GM21786 (cell line): ENCODE measurements around the gene CDK11A.
"Not testable (repeated sequence)": the region's sequence is repeated elsewhere in the genome, so short reads cannot be mapped to it uniquely, and the experiment has no call there.

ENCODE experiments used
- ATAC-seq: cut with Tn5 transposase; IDR thresholded peaks from one replicate; pipeline ENCODE4 v1.9.1; 2021; ENCODE audit not compliant: unreplicated experiment

The CDK11A gene

GRCh38 chr1:1754051-1754815, 30.1 kb upstream of the CDK11A start:
- no peak for ATAC-seq

DNA sequence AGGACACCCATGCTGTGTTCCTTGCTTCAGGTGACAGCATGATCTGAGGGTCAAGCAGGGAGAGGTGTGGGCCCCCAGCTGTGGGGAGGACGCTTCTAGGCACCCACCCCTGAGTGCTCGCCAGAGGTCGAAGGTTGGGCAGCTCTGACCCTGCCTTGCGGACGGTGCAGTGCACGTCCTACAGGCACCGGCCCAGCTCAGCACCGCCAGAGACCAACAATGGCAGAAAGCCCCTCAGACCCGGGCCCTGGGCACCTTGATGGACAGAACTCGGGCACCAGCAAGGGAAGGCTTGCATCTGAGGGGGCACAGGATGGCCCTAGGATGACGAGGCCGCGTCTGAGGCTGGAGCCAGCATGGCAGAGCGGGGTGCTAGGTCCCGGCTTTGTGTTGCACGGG, 29.4 kb upstream of the CDK11A start:
- ATAC-seq, result no peak

DNA sequence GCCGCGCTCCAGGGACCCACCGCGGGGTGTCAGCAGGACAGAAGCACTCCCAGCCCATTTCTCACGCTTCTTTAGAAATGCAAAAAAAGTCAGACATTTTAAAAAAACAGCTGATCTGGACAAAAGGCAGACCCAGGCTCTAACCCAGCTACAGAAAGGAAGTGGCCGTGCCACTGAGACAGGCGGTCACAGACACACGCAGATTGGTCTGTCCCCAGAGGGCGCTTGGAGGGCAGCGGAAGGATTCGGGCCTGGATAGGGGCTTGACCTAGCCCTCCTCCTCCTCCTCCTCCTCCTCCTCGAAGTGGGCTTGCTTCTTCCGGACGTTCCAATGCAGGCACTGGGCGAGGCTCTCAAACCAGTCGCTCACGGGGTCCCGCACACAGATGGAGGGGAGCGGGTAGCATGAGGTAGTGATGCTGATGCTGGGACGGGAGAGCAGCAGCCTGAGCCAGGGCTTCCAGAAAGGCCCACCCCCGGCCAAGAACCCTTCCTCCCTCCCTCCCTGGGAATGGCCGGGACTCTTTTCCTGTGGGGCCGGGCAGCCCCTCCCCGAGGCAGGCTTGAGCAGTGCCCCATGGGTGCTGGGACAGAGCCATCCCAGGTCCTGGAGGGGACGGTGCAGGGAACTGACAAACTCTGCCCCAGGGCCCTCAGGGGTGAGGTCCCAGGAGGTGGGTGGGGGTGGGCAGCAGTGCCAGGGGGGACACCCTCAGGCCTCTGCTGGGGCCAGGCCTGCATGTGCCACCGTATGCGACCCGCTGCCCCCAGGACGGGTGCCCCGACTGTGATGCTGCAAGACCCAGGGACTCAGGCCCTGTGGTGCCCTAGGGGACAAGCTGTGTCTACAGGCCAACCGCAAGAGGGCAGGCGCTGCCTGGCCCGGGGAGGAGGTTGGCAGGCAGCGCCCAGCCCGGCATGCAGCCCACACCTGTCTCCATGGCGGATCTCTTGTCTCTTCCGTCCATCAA, 28.8 kb upstream of the CDK11A start:
- ATAC-seq, result no peak

- no peak for ATAC-seq
Measured at GRCh38 chr1:1752190-1752589, 28.0 kb upstream of the CDK11A start.

DNA sequence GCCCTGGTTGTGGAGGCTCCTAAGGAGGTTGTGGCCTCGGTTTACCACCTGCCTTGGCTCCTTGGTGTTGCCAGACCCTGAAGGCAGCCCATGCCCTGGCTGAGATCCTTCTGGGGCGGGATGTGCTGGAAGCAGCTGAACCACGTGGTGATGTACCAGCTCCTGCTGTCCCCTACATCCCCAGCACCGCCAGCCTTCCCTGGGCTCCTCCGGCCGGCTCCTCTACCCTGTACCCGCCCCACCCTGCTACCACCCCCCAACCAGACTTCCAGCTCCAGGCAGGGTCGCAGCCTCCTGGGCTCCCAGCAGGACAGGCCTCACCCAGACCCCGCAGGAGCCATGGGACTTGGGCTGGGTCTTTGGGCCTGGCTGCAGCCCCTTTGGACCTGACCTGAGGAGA, 25.8 kb upstream of the CDK11A start:
- ATAC-seq, result not testable (repeated sequence)

DNA sequence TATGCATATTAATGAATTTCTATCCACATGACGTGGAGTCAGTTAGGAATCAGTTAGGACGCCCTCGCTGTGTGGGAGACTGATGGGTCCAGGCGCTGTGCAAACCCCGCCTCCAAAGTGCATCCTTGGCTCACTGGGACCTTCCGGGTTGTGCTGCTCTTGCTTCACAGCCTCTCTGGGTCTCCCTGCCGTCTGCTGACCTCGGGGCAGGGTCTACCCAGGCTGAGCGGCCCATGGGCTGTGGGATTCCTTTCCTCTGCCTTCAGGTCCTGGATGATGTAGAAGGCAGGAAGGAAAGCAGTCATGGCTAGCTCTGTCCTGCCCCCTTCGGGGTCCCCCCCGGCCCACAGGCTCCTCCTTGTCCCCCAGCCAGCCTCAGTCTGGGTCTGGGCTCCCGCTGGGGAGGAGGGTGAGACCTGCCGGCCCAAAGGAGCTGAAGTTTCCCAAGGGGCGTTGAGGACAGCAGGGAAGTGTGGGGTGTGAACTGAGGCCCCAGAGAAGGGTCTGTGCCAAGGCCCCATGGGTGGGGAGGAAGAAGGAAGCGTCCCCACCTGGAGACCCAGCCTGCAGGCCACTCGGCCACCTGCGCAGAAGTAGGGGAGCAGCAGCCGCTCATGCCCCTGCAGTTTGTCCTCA, 24.6 kb upstream of the CDK11A start:
- no peak for ATAC-seq

GRCh38 chr1:1746566-1746909, 22.4 kb upstream of the CDK11A start:
- ATAC-seq, result peak; percentile 81

DNA sequence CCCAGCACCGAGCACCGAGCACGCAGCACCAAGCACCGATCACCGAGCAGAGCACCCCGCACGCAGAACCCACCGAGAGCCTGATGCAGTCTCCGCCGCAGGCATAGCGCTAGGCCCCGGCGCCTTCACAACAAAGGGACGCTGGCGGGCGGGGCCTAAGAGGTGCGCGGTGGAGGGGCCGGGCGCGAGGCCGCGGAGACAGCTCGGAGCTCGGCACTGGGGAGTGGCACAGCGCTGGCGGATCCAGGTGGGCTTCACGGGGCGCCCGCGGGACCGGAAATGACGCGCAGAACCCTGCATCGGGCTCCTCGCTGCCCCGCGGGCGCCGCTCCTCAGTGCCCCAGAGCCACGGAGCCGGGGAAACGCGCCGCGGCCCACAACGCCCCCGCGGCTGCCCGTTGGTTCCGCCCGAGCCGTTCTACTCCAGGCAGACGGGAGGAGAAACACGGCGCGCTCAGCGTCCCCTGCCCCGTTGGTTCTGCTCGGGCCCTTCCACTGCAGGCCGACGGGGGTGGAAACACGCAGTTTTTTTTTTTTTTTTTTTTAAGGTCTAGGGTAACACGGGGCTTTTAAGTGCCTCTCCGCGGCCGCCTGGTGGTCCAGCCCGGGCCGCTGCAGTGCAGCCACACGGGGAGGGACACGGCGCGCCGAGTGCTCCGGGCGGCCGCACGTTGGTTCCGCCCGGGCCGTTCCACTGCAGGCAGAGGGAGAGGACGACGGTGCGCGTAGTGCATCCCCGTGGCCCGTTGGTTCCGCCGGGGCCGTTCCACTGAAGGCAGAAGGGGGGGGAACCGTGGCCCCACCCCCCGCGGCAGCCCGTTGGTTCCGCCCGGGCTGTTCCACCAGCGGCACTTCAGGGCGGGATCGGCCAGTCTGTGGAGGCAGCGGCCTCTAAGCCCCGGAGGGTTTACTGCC, 21.8 kb upstream of the CDK11A start:
- ATAC-seq, result peak; percentile 68

- ATAC-seq, result not testable (repeated sequence)
Measured at GRCh38 chr1:1742529-1742928, 18.4 kb upstream of the CDK11A start.

- not testable (repeated sequence) for ATAC-seq
Measured at GRCh38 chr1:1741013-1741412, 16.9 kb upstream of the CDK11A start.

GRCh38 chr1:1738799-1739337, 14.7 kb upstream of the CDK11A start:
- ATAC-seq, result not testable (repeated sequence)

- not testable (repeated sequence) for ATAC-seq
Measured at GRCh38 chr1:1737675-1738590, 13.8 kb upstream of the CDK11A start.

- no peak for ATAC-seq
Measured at GRCh38 chr1:1732381-1732780, 8.2 kb upstream of the CDK11A start.

- no peak for ATAC-seq
Measured at GRCh38 chr1:1730870-1731269, 6.7 kb upstream of the CDK11A start.

DNA sequence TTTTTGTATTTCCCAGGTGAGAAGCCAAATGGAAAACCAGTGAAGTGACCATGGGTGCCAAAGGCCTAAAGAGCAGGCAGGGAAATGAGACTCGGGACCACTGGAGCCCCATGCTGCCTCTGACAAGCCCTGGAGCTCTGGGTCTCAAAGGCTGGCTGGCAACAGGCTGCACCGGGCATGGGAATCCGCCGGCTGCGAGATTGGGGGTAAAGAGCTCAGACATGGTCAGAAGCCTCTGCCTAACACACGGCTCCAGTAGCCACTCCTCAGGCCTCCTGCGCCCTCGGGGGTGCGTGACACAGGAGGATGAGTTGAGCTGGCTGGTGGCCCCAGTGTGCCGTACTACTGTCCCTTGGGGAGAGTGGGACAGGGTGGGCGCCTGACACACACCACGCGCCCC, 6.1 kb upstream of the CDK11A start:
- ATAC-seq, result not testable (repeated sequence)

- not testable (repeated sequence) for ATAC-seq
Measured at GRCh38 chr1:1729116-1729816, 5.1 kb upstream of the CDK11A start.

DNA sequence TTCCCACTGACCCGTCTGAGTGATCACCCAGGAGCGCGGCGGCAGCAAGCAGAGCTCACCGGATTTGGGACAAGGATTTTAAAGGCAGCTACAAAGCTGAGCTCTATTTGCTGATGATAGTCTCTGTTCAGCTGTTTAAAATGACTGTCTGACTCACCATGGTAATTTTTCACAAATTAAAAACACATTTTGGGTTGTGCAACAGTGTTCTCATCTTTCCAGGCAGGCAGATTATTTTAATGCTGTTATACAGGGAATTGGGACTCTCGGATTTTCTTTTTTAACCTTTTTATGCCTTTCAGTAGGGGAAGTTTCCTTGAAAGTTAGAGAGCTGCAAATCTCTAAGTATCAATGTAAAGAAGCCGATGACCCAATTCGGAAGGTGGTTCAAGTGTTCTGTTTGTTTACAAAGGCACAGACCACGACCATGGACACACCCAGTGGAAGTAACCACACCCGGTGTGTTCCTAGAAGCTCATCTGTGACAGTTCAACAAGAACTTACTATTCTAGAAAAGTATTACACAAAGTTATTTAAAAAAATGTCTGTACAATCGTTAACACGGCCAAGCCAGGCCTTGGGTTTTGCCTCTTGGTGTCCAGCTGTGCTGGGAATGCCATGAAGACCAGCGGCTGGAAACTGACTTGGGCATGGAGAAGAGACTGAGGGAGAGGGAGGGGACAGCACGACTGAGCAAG, 4.3 kb upstream of the CDK11A start:
- ATAC-seq, result not testable (repeated sequence)

- not testable (repeated sequence) for ATAC-seq
Measured at GRCh38 chr1:1727131-1727651, 3.0 kb upstream of the CDK11A start.
